Measurements from ENCODE around the gene TAF4.
"Not testable (repeated sequence)": the region's sequence is repeated elsewhere in the genome, so short reads cannot be mapped to it uniquely, and the experiment has no call there.

TAF4 gene

DNA sequence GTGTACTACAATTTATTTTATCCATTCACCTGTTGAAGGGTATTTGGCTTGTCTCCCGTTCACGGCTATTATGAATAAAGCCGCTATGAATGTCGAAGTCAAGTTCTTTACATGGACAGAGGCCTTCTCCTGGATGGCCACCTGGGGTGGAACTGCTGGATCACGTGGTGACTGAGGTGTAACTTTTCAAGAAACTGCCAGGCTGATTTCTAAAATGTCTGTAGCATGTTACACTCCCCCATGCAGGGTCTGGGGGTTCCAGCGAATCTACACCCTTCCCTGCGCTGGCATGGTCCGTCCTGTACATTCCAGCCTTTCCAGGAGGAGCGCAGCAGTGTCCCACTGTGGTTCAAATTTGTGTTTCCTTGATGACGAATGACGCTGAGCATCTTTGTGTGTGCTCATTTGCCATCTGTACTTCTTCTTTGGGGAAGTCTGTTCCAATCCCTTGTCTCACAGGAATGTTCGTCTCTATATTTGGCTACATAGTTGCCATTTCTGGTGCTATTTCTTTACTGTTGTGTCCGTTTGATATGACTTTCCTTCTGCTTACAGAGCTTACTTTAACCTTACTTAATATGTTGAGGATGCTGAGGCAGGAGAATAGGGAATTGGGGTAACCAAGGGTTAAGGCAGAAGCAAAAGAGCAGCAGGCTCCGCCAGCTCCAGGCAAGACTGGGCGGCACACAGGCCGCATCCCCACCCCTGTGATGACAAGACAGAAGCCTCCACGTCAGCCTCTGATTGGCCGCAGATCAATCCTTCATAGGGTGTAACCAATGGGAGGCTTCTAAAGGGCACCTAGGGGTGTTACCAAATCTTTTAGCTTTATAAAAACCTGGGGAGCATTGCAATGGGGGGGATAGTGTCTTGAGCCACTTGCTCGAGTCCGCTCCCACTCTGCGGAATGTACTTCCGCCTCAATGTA, 106.6 kb downstream of the TAF4 start:
- no peak for DNase-seq

DNA sequence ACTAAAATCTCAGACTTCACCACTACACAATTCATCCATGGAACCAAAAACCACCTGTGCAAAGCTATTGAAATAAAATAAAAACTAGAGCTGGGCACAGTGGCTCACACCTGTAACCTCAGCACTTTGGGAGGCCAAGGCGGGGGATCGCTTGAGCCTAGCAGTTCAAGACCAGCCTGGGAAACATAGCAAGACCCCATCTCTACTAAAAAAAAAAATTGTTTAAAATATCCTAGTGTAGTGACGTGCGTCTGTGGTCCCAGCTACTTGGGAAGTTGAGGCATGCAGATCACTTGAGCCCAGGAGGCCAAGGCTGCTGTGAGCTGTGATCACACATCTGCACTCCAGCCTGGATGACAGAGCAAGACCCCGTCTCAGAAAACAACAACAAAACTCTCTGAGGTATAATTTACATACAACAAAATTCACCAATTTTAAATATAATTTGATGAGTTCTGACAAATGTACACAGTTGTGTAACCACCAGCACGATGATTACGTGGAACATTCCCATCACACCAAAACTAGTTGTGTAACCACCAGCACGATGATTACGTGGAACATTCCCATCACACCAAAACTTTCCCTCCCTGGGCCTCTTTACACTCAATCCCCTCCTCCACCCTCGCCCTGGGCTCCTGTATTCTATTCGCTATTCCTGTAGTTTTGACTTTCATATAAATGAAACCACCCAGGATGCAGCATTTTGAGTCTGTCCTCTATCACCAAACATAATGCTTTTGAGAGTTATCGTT, 107.5 kb downstream of the TAF4 start:
- DNase-seq = no peak

DNA sequence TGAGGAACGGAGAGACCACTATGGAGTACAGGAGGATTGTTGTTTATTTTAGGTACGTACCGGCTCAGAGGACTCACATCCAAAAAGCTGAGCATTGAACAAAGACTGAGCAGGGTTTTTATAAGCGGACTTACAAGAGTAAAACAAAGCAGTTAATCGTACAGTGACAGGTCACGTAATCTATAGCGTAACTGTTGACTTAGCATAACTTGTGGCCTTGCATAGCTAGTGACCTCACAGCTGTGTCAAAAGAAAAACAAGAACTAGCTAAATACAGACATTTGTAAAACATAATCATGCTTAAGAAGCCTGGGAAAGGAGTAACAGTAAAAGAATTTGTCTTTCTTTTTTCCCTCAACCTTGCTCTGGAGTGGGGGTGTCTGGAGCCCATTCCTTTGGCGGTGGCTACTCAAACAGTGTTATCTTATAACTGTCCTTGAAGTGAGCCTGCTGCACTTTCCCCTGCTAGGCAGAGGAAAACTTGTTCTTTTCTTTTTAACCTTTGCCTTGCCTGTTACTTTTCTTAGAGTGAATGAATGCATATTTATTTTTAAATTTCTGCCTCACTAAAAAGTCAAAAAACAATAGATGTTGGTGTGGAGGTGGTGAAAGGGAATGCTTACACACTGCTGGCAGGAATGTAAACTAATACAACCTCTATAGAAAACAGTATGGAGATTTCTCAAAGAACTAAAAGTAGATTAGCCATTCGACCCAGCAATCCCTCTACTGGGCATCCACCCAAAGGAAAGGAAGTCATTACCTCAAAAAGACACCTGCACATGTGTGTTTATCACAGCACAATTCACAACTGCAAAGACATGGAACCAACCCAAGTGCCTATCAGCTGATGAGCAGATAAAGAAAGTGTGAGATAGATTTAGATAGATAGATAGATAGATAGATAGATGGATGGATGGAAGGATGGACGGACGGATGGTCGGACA, 109.0 kb downstream of the TAF4 start:
- DNase-seq = no peak

DNA sequence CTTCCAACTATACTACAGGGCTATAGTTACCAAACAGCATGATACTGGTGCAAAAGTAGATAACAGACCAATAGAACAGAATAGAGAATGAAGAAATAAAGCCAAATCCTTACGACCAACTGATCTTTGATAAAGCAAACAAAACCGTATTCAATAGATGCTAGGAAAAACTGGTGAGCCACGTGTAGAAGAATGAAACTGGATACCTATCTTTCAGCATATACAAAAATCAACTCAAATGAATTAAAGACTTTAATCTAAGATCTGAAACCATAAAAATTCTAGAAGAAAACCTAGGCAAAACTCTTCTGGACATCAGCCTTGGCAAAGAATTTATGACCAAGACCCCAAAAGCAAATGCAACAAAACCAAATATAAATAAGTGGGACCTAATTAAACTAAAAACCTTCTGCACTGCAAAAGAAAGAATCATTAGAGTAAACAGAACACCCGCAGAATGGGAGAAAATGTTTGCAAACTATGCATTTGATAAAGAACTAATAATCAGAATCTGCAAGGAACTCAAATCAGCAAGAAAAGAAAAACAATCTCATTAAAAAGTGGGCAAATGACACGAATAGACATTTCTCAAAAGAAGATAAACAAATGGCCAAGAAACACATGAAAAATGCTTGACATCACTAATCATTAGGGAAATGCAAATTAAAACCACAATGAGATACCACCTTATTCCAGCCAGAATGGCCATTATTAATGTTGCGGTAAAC, 109.8 kb downstream of the TAF4 start:
- DNase-seq = no peak

DNA sequence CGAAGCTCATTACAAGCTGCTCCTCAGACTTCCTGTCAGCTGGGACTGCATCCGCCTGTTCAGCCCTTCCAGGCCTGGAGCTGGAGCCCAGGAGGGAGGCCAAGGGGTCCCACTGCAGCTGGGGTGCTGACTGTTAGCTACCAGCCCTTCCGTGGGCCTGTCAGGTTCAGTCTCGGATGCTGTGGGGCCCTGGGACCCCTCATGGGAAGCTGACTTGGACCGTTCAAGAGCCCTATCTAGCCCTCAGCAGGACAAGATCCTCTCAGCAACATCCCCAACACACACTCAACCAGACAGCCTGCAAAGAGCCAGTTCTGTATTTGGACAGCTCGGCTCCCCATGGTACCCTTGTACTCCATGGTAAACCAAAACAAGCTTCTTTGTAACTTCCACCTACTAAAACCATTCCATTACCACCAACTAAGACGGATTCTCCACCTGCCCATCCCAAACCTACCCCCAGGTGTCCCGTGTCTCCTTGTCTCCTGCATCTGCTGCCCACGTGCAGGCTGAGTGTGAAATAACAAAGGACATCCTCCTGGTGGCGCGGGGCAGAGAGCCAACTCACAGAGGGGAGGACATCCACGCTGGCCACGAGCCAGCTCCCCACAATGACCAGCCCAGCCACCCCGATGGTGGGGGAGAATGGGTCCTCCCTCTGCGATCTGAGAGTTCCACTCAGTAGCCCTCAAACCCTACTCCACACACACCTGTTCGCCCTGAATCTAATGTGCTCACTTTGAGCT, 111.2 kb downstream of the TAF4 start:
- no peak for DNase-seq

DNA sequence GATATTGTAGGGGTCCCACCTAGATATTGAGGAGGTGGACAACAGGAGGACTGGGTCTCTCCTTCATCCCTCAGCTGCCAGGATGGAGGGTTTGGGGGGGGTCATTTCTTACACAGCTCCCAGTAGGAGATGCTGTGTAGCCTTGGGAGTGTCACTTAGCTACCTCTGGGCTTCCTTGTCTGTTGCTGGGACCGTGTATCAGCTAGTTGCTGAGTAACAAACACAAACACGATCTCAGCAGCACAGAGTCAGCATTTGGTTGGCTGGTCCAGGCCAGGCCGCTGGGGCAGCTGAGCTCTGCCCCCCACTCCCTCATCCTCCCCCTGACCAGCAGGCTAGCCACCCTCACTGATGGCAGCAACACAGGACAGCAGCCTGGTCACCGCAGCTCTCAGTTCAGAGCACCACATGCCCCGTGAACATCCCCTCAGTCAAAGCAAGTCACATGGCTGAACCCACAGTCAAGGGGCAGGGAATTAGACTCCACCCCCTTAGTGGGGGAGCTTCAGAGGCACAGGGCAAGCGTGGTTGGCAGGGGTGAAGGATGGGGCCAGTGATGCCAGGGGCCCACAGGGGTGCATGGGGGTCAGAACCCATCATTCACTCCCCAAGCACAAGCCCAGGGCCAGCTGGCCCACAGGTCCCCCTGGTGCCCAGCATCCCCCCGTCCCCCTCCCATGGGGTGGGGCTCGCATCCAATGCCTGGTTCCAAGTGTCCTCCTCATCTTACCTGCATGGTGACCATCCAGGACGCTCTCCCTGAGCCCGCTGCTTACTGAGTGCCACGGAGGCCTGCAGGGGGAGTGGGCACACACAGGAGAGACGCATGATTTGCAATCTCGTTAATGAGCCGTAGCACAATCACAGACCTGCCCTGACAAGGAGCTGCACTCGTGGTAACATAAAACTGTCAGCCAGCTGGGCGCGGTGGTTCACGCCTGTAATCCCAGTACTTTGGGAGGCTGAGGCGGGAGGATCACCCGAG, 112.4 kb downstream of the TAF4 start:
- peak; percentile 25 for DNase-seq

DNA sequence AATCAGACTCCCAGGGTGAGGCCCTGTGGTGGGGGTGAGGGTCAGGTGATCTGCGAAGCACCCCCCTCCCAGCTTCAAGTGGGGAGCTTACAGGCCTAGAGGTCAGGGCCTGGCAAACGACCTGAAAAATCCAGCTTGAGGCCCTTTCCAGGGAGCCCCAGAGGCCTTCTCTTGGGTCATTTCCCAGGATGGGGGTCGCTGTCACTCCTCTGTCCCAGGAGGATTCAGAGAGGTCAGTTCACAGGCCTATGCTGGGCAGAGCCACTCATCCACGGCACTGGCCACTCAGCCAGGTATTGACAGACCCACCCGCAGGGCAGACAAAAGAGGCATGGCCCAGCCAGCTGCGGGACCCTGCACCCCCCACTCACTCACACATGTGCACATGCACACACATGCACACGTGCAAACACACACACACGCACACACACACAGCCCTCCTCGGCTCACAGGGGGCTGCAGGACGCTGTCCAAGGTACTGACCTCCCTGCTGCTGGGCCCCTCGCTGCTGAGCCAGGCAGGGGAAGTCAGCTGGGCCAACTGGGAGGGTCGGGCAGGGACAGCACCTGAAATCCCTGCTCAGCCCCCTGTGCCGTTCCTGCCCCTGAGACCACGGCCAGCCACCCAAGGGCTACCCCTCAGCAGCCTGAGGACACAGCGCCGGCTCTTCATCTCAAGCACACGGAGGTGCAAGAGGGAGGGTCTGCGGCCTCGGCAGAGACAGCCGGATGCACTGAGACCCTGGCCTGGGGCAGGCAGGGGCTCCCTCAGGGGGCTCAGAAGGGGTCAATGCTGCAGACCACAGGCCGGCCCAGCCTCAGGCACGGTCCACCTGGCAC, 113.8 kb downstream of the TAF4 start:
- DNase-seq = no peak

DNA sequence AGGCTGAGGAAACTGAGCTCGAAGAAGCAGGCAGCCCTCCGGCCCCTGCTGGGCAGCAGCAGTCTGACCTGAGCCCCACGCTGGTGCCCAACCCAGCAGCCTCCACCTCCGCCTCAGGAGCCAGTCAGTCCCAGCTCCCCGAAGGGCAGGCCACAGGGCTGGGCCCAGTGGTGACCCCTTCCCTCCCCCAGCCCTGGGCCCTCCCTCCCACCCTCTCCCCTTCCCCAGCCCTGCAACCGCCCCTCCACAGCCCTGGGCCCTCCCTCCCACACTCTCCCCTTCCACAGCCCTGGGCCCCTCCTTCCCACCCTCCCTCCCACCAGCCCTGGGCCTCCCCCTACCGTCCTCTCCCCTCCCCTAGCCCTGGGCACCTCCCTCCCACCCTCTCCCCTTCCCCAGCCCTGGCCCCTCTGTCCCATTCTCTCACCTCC, 115.0 kb downstream of the TAF4 start:
- DNase-seq = no peak

DNA sequence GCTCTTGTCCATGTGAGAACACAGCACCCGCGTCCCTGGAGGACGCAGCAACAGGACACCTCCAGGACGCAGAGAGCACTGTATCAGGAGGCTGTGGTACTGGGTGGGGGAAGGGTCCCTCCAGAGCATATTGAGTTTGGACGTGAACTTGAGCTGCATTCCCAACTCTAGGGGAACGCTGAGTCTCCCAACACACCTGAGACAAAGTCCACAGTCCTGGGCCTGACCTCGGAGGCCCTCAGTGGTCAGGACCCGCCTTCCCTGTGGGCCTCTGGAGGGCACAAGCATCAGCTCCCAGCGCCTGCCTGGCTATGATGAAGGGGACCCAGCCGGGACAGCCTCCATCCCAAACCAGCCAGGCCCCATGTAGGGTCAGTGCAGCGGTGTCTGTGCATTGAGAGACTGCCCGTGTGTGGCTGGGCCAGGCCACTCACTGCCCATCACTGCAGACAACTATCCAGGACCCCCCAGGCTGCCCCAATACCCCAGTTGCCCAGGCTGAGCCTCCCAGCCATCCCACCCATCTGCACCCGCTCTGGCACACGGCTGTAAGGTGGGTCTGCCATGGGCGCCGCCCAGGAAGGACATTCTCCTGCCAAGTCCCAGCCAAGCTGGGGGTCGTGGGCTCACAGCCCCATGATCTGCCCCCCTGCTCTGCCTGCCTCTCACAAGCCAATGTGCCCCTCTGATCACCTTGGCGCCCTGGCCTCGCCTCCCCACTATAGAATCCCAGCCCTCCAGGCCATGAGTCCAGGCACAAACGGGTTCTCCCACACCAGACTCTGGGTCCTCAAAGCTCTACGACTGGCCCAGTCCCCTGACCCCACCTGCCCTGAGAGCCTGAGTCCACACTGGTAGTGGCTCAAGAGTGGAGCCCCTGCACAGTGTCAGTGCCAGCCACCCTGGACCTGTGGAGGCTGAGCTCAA, 115.7 kb downstream of the TAF4 start:
- DNase-seq = no peak

DNA sequence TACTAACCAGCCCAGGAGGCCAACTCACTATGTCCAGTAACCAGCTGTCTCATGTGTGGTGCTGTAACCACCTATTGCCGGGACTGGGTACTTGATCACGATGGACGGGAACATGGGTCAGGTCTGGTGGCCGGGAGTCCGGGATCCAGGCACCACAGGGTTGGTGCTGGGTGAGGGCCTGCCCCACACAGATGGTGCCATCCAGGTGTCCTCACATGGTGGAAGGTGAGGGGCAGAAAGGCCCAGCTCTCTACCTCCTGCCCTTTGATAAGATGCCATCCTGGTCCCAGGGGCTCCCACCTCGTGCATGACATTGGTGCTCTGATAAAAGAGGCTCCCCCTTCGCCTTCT, 116.3 kb downstream of the TAF4 start:
- no peak for DNase-seq

DNA sequence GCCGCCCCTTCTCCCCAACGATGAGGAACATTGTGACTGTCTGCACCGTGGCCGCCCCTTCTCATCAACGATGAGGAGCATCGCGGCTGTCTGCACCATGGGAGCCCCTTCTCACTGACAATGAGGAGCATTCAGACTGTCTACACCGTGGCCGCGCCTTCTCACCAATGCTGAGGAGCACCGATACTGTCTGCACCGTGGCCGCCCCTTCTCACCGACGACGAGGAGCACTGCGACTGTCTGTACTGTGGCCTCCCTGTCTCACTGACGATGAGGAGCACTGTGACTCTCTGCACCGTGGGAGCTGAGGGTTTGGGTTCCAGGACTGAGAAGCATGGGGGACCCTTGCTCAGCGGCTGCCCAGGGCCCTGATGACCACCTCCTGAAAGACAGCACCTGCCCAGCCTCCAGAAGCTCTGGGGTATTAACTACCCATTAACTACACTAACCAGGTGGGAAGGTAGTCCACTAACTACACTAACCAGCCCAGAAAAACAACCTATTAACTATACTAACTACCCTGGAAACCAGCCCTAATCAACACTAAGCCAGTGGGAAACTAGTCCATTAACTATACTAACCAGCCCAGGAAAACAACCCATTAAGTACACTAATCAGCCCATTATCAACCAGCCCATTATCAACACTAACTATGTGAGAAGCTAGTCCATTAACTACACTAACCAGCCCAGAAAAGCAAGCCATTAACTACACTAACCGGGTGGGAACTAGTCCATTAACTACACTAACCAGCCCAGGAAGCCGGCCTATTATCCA, 116.9 kb downstream of the TAF4 start:
- DNase-seq = no peak

DNA sequence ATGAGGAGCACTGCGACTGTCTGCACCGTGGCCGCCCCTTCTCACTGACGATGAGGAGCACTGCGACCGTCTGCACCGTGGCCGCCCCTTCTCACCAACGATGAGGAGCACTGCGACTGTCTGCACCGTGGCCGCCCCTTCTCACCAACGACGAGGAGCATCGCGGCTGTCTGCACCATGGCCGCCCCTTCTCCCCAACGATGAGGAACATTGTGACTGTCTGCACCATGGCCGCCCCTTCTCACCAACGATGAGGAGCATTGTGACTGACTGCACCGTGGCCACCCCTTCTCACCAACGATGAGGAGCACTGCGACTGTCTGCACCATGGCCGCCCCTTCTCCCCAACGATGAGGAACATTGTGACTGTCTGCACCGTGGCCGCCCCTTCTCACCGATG, 117.6 kb downstream of the TAF4 start:
- not testable (repeated sequence) for DNase-seq

DNA sequence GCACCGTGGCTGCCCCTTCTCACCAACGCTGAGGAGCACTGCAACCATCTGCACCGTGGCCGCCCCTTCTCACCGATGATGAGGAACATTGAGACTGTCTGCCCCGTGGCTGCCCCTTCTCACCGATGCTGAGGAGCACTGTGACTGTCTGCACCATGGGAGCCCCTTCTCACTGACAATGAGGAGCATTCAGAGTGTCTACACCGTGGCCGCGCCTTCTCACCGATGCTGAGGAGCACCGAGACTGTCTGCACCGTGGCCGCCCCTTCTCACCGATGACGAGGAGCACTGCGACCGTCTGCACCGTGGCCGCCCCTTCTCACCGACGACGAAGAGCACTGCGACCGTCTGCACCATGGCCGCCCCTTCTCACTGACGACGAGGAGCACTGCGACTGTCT, 120.2 kb downstream of the TAF4 start:
- not testable (repeated sequence) for DNase-seq

DNA sequence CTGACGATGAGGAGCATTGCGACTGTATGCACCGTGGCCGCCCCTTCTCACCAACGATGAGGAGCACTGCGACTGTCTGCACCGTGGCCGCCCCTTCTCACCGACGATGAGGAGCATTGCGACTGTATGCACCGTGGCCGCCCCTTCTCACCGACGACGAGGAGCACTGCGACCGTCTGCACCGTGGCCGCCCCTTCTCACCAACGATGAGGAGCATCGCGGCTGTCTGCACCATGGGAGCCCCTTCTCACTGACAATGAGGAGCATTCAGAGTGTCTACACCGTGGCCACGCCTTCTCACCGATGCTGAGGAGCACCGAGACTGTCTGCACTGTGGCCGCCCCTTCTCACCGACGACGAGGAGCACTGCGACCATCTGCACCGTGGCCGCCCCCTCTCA, 120.7 kb downstream of the TAF4 start:
- DNase-seq = not testable (repeated sequence)

DNA sequence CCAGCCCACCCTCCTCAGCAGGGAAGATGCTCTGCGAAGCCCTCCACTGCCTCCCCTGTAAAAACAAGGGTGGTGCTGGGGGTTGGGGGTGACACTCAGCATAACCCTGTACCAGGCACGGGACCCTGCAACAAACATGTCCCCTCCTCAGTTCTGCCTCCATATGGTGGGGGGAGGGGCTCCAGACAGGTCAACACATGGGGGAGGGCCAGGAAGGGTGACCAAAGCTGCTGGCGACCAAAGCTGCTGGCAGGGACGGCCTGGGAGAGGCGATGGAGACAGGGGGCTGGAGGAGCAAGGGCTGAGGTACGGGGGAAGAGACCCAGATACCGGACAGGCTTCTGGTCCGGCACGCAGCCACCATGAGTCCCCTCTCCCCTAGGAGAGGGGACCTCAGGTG, 123.2 kb downstream of the TAF4 start:
- no peak for DNase-seq

DNA sequence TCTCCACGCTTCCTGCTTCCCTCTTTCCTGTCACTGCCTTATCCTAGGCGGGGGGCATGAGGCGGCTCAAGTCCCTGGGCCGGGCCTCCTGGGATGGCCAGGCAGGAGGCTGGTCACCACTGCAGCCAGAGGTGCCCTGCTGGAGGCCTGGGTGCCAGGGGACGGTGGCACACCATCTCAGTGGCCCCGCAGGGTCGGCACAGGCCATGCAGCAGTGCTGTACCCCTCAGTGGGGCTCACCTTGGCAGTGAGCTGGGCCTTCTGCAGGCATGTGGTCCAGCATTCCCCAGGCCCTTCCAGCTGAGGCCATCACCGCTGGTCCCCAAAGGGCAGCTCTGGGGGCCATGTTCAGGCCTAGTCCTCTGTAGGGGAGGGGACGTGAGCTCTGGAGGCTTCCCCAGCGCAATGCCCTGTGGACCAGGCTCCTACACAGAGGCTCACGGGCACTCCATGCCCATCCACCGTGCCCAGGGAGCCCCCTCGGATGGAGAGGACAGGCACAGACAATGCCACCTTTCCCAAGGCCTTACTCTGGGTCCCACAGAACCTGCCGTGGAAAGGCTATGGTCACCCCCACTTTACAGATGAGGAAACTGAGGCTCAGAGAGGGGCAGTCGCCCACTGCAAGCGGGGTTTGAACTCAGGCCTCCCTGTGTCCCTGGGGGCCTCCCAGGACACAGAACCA, 123.8 kb downstream of the TAF4 start:
- DNase-seq = no peak
